Lower lobe of right lung (tissue), 2 donors: ENCODE results near the gene SPANXC. TPM values are rescaled to one million over a fixed set of nuclear protein-coding genes. Genes with fewer than 3 reads are reported as not detected.

Source experiments
- ATAC-seq, 2 donors: fragments of 200-7000 bp; cut with Tn5 transposase; one replicate each; pipeline ENCODE4 v1.9.1; 2020 to 2022; ENCODE audit warnings: mild to moderate bottlenecking in 2 of 2, moderate library complexity in 2 of 2
- DNase-seq: peaks from one replicate; pipeline ENCODE4 v3.0.0-alpha.2; 2020
- H3K27ac ChIP-seq: fragments of 200-600 bp; one replicate; pipeline ENCODE4 v1.8.0; 2022
- H3K27me3 ChIP-seq: fragments of 200-600 bp; one replicate; pipeline ENCODE4 v1.8.0; 2022; ENCODE audit warnings: low read depth
- H3K36me3 ChIP-seq: fragments of 200-600 bp; one replicate; pipeline ENCODE4 v1.8.0; 2022; ENCODE audit warnings: mild to moderate bottlenecking
- H3K4me1 ChIP-seq: fragments of 200-600 bp; one replicate; pipeline ENCODE4 v1.8.0; 2022
- H3K4me3 ChIP-seq: fragments of 200-600 bp; one replicate; pipeline ENCODE4 v1.8.0; 2022; ENCODE audit warnings: mild to moderate bottlenecking
- H3K9me3 ChIP-seq: fragments of 200-600 bp; one replicate; pipeline ENCODE4 v1.8.0; 2022
- intact Hi-C: fragments of 100-400 bp; cut with DNase I; formaldehyde crosslinking; loops from one replicate; pipeline ENCODE4 v1.11.0; 2022
- total RNA-seq: library from RNA; stranded (reverse); fragmentation: NEBNext Ultra II Directional; extraction: Animal tissue kit (Norgen Biotek cat#: 25700); gene quantifications from one replicate; pipeline ENCODE4 v1.2.1, GENCODE V29; 2021
- TF ChIP-seq, protein P1 (sequence below): fragments of 200-600 bp; IDR thresholded peaks from one replicate; pipeline ENCODE4 v1.8.0; 2022; ENCODE audit warnings: antibody characterized with exemption, mild to moderate bottlenecking
- donor health status: DM: no; HTN: yes; CAD: no; lungs with severe emphysema.

The SPANXC gene
- total RNA-seq, 1 donor from 2014 or later, result not detected

DNA sequence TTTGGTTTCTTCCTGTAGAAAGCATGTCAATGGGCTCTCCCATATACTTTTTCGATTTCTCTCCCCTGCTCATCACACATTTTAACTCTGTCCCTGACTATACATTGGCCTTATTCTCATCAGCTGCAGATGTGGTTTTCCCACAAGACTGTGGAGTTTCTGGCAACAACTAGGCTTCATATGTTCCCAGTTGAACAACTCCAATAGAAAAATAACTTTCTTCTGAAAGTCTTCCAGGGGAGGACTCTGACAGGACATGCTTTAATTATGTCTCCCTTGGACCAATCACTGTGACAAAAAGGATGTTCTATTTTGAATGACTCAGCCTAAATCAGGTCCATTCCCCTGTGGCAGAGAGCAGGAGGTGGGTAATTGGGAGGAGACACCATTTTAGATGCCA lies 28.1 kb downstream of the SPANXC start:
- TF ChIP-seq, protein P1, sequence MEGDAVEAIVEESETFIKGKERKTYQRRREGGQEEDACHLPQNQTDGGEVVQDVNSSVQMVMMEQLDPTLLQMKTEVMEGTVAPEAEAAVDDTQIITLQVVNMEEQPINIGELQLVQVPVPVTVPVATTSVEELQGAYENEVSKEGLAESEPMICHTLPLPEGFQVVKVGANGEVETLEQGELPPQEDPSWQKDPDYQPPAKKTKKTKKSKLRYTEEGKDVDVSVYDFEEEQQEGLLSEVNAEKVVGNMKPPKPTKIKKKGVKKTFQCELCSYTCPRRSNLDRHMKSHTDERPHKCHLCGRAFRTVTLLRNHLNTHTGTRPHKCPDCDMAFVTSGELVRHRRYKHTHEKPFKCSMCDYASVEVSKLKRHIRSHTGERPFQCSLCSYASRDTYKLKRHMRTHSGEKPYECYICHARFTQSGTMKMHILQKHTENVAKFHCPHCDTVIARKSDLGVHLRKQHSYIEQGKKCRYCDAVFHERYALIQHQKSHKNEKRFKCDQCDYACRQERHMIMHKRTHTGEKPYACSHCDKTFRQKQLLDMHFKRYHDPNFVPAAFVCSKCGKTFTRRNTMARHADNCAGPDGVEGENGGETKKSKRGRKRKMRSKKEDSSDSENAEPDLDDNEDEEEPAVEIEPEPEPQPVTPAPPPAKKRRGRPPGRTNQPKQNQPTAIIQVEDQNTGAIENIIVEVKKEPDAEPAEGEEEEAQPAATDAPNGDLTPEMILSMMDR, result no peak
- Histone ChIP-seq H3K9me3 (no peaks in the 10 kb centered on the region), H3K4me3 (no peak overlapping the region), H3K27ac (no peak overlapping the region), H3K4me1 (no peaks in the 10 kb centered on the region), H3K27me3 (no peaks in the 10 kb centered on the region), H3K36me3 (no peaks in the 10 kb centered on the region)
- intact Hi-C loops, result no loop called here
- no peak for DNase-seq
- no peak for ATAC-seq

DNA sequence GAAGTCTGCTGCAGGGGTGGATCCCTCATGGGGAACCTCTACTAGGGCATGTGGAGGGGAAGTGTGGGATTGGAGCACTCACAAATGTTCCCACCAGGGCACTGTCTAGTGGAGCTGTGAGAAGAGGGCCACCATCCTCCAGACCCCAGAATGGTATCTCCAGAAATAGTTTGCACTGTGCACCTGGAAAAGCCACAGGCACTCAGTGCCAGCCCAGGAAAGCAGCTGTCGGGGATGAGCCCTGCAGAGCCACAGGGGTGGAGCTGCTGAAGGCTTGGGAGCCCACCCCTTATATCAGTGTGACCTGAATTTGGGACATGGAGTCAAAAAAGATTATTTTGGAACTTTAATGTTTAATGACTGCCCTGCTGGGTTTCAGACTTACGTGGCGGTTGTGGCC lies 40.4 kb downstream of the SPANXC start:
- H3K4me3 ChIP-seq, result no peak overlapping the region
- DNase-seq (no peak), ATAC-seq (no peak)
- intact Hi-C loops, result no loop called here
- no peaks in the 10 kb centered on the region for H3K36me3 ChIP-seq
- H3K4me1 ChIP-seq, result no peaks in the 10 kb centered on the region
- no peak overlapping the region for H3K27ac ChIP-seq
- H3K9me3 ChIP-seq, result no peaks in the 10 kb centered on the region
- TF ChIP-seq, protein P1, result no peak
- H3K27me3 ChIP-seq, result no peaks in the 10 kb centered on the region

Other genes with a start within 250 kb of the SPANXC start
- not detected for gene SPANXB1, start 239.9 kb downstream of the SPANXC start, total RNA-seq
- 15.2 TPM for gene LDOC1, start 65.4 kb downstream of the SPANXC start, total RNA-seq